Stimulated activated CD4-positive, alpha-beta T cell treated with anti-CD3 and anti-CD28 coated beads, Interleukin-1b, Interleukin-23, amount 100 ng/mL, for 4 hours (primary cell): Measurements from ENCODE around the gene GMDS.

Experiments
- DNase-seq, 2 donors: peaks; one replicate each; pipeline ENCODE4 v3.0.0-alpha.2; 2020; ENCODE audit warnings: low read depth in 2 of 2

Gene GMDS

GRCh38 chr6:2133716-2134310 is 111.6 kb downstream of the GMDS start:
- DNase-seq: no peak

DNA sequence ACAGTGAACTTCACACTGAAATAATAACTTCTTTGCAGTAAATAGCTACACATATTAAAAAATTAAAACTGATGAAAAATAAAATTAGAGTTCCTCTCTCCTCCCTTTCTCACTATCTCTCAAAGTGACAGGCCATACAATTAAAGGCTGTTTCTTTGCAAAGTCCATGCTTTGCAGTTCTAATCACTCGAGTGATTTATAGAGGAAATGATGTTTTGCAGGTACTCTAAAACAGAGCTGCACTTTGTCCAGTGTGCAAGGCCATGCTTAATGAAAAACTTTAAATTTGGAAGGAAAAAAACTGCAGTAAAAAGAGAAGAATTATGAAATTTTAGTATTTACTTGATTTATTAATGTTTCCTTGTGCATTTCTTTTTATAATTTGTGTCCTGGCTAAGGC is 112.5 kb downstream of the GMDS start:
- no peak for DNase-seq

DNA sequence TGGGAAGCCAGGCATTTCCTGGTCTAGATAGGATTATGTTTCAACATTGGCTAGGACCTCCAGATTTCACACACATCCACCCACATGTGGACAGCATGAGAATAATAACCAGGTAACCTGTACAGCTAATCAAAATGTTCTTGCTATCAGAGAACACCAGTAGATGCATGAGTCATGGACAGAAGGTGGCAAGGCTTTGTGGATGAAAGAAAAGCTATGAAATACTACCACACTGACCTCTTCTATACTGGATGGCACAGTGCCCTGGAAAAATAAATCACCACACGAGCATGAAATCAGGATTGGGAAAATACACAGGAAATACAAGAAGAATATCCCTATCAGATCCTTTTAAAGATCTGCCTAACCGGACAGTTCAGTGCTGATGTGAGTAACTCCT is 113.0 kb downstream of the GMDS start:
- no peak for DNase-seq

DNA sequence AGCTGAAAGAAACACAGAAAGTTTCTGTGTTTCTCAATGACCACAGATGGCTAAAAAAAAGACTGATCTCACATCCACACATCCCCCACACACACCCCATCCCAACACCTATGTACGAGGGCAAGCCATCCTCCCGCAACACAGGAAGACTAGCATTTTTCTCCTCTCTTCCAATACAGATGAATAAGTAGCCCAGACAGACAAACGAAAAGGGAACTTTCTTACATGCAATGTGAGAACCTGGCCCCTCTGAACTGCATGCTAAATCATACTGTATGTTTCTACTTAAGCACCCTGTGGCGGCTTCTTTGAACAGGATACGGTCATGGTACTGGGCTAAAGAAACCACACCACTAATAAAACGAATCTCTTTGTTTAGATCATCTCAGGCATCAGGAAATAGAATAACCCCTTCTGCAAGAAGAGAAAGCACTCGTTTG is 116.2 kb downstream of the GMDS start:
- no peak for DNase-seq

GRCh38 chr6:2127484-2127911 is 117.9 kb downstream of the GMDS start:
- peak; percentile 12 to 24 for DNase-seq

GRCh38 chr6:2126351-2126750 is 119.1 kb downstream of the GMDS start:
- DNase-seq: no peak

DNA sequence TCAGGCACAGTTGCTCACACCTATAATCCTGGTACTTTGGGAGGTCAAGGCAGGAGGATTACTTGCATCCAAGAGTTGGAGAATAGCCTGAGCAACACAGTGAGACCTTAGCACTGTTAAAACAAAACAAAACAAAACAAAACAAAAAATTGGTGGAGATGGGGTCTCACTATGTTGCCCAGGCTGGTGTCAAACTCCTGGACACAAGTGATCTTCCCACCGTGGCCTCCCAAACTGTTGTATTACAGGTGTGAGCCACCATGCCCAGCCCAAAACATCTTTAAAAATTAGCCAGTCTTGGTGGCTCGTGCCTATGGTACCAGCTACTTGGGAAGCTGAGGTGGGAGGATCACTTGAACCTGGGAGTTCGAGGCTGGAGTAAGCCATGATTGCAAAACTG is 120.2 kb downstream of the GMDS start:
- DNase-seq: no peak

DNA sequence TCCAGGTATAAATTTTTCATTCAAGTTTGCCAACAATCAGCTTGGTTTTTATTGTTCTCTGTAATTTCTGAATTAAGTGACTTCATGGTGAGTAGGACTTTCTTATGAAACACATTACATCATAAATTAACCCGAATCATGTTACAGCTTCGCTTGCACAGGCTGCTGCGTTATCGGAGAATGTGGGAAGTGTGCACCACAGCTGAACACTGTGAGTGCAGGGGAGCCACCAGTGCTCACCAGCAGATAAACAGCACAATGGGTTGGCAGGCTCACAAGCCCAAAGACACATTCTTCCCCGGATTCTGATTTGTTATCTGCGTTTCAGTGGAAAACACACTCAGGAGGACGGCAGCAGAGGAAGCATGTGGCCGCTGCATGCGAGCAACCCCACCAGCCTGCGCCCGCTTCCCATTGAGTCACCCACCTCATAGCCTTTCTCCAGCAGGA is 121.1 kb downstream of the GMDS start:
- DNase-seq: no peak

DNA sequence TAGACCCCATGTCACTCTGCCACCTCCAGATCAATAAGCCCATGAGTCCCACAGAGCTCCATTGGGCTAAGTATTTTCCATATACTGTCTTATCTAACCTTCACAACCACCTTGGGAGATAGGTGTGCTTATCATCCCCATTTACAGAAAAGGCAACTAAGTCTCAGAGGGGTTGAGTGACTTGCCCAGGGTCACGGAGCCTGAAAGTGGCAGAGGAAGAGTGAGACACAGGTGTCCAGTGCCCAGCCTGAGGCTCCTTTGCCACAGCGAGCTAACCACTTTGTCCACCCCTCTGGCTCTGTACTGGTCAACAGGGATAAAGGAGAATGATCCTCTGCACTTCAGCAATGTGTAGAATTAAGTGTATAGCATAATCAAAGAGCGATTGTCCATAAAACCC is 124.5 kb downstream of the GMDS start:
- DNase-seq: no peak

GRCh38 chr6:2119275-2119674 is 126.1 kb downstream of the GMDS start:
- DNase-seq: no peak

- no peak for DNase-seq
Observed at GRCh38 chr6:2118136-2118535, 127.3 kb downstream of the GMDS start.

GRCh38 chr6:2117447-2117846 is 128.0 kb downstream of the GMDS start:
- no peak for DNase-seq

DNA sequence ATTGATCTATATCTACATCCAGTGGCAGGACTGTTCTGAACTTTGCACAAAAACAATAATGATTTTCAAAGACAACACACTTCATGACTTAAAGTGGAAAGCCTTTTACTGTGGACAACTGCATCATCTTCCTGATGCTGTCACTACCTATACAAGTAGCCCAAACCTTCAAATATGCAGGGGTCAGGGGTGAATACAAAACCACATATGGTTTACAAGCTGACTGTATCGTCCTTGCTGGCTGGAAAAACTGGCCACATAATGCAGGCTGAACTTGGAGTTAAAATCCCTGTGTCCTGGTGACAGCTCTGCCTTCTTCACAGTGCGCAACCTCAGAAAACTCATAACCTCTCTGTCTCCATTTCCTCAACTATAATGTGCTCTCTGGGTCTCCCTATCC is 128.9 kb downstream of the GMDS start:
- no peak for DNase-seq

DNA sequence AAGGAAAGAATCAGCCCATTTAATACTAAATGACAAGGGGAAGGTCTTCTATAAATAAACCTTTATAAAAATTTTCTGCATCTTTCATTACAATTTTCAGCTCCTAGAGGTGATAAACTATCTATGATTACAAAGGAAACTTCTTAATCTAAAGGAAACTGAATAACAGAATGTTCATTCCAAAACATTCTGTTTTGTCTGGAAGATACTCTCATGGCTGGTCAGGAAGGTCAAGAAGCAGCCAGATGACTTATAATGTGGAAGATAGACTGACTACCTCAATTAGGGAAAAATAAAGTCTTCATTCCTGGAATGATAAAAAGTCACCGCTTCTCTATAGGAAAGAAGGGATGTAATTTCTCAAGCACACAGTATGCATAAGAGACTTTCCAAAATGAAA is 131.3 kb downstream of the GMDS start:
- DNase-seq: no peak

DNA sequence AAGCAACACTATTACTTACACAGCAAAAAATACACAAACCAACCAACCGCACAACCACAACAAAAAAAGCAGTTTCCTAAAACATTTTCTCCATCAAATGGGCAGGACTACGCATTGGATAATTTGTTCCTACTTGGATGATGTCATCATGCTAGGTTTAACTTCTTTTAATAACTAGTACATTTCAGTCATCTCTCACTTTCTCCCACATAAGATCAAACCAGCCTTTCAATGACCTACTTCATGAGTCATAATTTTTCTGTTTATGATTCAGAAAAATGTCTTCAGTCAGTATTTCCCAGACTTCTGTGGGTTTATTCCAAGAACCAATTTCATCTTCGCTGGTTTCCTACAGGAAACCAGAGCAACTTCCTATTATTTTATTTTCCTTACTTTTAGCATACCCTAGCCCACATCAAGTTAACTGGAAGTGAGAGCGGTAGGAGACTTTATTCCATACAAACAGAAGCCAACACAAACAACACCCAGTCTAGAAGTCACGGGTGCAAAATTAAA is 134.2 kb downstream of the GMDS start:
- DNase-seq: peak in 1 of 2 donors; percentile 4

DNA sequence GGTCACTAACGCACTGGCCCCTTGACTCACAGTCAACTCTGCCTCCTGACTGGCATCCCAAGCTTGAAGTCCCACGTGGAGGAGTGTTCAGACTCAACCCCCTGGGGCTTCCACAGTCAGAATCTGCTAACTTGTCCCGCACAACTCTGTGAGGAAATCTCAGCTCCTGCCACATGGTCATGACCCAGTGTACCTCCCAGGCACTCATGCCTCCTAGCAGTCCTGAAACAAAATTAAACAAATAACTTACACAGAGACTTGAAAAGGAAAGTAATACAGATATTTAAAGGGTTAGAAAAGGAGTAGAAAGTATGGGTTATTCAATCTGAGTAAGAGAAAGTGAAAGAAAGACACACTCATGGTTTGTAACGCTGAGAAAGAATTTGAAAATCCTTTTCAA is 134.9 kb downstream of the GMDS start:
- DNase-seq: no peak

- DNase-seq: no peak
Observed at GRCh38 chr6:2109796-2110195, 135.6 kb downstream of the GMDS start.

DNA sequence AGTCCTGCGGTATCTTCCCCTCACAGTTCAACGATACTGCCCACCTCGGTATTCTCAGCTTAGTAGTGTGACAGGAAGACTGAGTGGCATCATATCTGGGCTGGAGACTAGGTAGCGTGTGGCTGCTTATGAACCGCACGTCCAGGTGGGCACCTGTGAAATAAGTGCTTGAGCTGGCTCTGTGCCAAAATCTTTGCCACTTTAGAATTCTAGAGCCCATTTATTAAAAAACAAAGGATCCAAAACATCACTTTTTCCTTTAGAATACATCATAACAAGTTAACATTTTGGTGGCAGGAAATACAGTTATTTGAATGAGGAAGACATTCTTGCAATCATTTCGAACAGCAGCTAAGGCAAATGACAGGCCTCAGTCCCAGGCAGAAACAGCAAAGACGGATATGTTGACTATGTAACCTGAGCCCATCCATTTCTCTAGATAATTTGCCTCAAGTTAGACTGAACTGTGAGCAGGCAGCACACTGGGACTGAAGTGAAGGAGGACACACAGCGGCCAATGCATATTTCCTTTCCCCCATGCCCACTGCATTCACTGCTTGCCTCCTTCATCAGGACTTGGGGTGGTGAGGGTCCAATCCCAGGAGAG is 136.6 kb downstream of the GMDS start:
- no peak for DNase-seq

GRCh38 chr6:2104524-2104880 is 140.9 kb downstream of the GMDS start:
- DNase-seq: no peak

DNA sequence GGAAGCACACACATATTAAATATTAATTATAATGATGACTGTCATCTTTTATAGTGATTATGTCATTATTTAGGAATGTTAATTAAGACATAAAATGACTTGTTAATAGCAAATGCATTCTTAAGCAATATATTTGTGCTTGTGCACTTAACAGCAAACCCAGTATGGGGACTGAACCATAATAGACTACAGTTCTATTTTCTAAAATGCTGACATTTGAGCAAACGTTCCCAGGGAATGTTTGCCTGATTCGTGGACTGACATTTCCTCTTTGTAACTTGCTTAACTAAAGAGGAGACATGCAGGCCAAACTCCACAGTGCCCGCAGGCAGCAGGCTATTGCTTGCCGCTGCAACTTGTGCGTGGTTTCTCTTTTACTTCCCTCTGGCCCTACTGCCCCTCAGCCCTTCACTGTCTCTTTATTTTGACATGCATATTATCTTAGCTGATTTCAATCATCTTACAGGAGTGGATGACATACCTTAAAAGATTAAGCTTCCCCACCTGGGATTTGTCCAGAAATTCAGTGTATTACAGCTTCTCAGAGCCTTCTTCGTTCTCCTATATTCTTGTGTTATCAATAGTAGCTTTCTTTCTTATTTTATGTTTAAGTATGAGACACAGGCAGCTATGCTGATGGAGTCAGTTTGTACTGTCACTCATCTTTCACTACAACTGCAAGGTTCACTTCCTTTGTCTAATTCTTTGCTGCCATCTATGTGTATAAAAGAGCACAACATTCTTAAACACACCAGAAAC is 141.5 kb downstream of the GMDS start:
- DNase-seq: no peak

DNA sequence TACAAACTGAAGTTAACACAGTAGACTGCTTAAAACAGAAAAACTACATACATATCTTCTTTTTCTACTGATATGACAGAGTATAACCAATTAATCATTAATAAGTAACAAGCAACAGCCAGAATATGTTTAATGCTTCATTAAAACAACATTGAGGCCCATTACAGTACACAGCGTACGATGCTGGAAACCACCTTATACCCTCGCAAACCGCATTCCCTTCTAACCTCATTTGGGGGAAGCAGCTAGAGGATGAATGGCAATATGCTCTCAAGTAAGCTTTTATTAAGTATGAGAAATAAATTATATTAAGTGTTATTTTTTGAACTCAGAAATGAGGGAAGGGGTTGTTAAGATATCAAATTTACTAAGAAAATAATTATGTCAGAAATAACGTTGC is 142.4 kb downstream of the GMDS start:
- DNase-seq: no peak

GRCh38 chr6:2102316-2102883 is 143.0 kb downstream of the GMDS start:
- DNase-seq: no peak

DNA sequence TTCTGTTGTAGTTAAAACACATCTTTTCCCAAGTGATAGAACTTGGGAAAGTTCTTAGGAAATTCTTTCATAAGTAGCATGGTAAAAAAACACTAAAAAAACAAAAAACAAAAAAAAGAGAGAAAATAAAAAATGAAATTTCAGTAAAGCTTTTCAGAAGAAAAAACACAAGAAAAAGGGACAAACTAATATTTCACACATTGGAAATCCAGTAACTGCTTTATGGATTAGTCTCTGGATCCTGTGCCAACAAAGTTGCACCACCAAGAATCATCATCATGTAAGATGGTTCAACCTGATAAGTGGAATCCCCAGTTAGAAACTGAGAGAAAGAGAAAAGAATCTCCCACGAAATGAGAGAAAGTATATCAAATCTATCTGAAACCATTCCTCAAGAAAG is 144.2 kb downstream of the GMDS start:
- no peak for DNase-seq
